AG20443 (cell line): ENCODE results near the gene RBCK1.
"Not testable (repeated sequence)": the region's sequence is repeated elsewhere in the genome, so short reads cannot be mapped to it uniquely, and the experiment has no call there.

Experiments used
- DNase-seq: peaks from one replicate; pipeline ENCODE4 v3.0.0; 2012; ENCODE audit warnings: low spot score, mixed read lengths

Gene RBCK1

GRCh38 chr20:407953-408842 is at the start of gene RBCK1:
Gene RBCK1, plus strand, starts transcription at chr20:408299. Its CDS starts 459 bp downstream, at chr20:408758.
- DNase-seq = peak; percentile 98

DNA sequence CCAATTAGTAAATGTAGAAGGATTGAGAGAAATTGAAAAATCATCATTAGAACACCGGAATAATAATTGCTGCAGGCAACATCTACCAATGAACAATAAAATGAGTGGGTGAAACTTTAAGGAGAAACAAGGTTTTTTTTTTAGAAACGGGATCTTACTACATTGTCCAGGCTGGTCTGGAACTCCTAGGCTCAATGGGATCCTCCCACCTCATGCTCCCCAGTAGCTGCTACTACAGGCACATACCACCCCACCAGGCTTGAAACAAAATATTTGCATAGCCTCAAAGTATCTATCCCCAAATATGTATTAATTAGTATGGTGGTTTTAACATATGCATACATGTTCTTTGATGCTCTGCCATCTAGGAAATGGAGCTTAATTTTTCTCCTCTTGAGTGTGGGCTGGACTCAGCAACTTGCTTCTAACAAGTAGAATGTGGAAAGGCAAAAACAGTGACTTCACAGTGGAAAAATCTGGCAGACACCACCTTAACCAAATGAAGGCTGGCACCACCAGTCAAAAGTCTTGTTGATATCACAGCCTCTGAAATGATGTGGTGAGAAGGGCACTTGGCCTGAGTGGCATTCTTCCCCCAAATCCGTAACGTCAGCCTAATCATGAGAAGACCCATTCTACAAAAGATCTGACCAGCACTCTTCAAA is 49.1 kb upstream of the RBCK1 start:
- peak; percentile 40 for DNase-seq

- DNase-seq = no peak
Observed at GRCh38 chr20:361561-361960, 46.5 kb upstream of the RBCK1 start.

DNA sequence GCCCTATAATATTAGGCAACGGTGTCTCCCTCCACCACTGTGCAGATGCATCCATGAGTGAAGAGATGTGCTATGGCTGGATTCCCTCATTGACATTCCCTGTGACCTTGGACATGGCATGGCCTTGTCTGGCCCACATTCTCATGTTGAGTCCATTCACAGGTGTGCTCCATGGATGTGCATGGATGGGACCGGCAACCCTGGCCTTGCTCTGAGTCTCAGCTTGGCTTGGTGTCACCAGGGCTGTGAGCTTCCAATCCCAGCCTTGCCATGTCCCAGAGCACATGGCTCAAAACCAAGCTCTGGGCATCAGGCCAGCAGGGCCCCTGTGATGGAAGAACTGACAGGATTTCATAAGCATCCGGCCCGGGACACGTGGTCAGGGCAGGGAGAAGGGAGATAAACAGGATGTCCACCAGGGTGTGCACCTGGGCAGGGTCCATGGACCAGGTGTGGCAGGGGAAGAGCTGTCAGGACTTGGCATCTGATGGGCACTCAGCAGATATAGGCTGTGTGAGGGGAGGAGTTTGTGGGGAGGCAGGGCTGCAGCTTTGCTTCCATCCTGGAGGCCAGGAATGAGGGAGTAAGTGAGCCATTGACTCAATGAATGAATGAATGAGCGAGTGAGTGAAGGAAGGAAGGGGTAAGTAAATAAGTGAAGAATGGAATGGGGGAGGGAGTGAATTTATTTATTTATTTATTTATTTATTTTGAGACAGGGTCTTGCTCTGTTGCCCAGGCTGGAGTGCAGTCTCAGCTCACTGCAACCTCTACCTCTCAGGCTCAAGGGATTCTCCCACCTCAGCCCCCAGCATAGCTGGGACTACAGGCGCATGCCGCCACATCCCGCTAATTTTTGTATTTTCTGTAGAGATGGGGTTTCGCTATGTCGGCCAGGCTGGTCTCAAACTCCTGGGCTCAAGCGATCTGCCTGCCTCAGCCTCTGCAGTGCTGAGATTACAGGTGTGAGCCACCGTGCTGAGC is 45.5 kb upstream of the RBCK1 start:
- peak; percentile 53 for DNase-seq

DNA sequence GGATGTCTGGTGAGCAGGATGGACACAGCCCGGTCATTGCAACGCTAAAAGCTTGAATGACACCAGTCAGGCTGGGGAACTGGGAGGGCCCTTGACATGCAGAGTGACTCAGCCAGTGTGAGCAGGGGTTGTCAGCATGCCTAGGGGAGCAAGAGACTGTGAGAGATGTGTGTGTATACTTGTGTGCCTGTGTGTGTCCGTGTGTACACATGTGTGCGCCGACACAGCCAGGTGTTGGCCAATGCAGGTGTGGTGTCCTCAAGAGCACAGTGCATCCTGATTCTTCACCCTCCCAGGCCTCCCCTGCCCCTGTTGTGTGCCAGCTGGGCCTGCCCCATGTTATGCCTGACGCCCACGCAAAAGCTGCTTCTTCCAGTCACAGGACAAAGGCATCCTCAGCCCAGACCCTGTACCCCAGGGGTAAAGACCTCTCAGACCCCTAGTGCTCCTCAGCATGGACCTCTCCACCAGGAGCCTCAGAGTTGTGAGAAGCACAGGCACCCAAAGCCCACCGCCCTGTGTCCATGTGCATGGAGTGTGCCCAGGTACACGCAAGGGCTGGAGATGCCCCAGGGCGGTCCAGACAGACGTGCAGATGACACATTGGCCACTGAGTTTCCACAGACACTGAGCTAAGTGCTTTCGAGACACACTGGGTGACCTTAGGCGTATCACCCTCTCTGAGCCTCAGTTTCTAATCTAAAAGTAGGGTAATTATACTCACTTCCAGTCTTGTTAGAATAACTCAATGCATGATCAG is 44.6 kb upstream of the RBCK1 start:
- DNase-seq = no peak

DNA sequence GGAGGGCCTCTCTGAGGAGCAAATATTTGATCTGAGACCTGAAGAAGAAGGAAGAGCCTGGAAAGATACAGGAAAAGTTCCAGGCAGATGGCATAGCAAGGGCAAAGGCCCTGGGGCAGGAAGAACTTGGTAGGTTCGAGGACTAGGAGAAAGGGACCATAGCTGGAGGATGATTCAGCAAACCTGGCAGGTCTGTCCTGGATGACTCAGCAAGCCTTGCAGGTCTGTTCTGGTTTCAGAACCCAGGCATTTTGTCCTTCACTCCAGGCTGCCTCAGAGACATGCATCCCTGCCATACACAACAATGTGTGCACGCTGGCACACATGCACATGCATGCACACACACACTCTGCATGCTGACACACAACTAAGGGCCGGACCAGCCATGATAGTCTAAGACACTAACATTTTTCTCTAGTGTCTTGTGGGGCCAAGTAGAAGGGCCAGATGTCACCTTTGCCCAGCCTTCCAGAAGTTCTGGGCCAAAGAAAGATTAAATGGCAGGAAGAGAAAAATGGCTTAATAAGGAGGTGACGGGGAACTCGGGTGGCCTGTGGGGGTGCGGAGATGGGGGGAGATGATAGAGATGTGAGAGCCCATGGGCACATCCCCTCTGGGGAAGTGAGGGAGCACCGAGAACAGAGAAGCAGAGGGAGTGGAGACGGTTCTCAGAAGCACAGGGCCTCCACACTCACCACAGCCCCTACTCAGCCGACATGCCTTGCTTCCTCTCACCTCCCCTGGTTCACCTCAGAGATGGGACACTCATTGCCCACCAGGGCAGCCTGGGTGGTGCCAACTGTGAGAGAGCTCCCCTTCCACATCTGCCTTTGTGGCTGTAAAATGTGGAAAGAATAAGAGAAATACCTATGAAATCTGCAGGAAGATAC is 42.9 kb upstream of the RBCK1 start:
- no peak for DNase-seq

GRCh38 chr20:366041-366718 is 41.9 kb upstream of the RBCK1 start:
- no peak for DNase-seq

DNA sequence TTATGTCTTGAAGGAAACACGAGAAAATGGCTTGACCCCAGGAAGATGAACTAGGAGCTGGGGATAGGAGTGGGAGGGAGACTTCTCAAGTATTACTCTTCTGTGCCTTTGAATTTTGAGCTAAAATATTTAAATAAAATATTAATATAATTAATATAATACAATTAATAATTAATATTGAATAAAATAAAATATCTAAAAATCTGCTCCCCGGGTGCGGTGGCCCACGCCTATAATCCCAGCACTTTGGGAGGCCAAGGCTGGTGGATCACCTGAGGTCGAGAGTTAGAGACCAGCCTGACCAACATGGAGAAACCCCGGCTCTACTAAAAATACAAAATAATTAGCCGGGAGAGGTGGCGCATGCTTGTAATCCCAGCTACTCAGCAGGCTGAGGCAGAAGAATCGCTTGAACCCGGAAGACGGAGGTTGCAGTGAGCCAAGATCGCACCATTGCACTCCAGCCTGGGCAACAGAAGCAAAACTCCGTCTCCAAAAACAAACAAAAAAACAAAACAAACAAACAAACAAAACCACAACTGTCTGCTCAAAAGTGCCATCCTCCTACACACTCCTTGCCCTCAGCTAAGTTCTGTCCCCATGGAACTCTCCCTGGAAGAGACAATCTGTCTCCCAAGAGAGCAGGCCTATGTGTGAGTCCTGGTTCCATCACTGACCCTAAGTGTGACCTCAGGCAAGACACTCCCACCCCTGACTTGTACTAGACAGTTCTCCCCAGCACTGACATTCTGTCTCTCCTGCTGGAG is 41.2 kb upstream of the RBCK1 start:
- no peak for DNase-seq

GRCh38 chr20:367486-367887 is 40.6 kb upstream of the RBCK1 start:
- no peak for DNase-seq

DNA sequence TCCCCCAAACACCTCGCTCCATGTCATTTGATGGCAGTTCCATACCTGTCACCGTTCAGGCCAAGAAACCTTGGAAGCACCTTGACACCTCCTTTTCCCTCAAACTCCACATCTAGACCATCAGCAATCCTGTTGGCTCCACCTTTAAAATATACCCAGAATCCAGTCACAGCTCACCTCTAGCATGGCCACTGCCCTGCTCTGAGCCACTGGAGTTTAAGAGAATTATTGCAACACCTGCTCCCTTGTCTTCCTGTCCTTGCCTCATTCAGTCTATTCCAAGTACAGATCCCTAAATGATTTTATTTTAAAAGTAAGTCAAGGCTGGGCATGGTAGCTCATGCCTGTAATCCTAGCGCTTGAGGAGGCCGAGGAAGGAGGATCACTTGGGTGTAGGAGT is 39.2 kb upstream of the RBCK1 start:
- DNase-seq = no peak

DNA sequence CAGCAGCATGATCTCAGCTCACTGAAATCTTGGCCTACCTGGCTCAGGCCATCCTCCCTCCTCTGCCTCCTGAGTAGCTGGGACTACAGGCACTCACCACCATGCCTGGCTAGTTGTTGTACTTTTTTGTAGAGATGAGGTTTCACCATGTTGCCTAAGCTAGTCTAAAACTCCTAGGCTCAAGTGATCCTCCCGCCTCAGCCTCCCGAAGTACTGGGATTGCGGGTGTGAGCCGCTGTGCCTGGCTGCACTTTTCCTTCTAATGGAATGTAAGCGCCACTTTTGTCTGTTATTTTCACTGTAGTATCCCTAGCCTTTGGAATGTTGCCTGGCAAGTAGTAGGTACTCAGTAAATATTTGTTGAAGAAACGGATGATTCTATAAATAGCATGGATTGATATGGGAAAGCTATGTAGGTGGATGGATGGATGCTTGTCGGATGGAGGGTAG is 37.9 kb upstream of the RBCK1 start:
- DNase-seq = no peak

GRCh38 chr20:370977-371754 is 36.9 kb upstream of the RBCK1 start:
- DNase-seq = no peak

- peak; percentile 73 for DNase-seq
Observed at GRCh38 chr20:371755-372542, 36.1 kb upstream of the RBCK1 start.

GRCh38 chr20:372543-373082 is 35.5 kb upstream of the RBCK1 start:
- DNase-seq = not testable (repeated sequence)

DNA sequence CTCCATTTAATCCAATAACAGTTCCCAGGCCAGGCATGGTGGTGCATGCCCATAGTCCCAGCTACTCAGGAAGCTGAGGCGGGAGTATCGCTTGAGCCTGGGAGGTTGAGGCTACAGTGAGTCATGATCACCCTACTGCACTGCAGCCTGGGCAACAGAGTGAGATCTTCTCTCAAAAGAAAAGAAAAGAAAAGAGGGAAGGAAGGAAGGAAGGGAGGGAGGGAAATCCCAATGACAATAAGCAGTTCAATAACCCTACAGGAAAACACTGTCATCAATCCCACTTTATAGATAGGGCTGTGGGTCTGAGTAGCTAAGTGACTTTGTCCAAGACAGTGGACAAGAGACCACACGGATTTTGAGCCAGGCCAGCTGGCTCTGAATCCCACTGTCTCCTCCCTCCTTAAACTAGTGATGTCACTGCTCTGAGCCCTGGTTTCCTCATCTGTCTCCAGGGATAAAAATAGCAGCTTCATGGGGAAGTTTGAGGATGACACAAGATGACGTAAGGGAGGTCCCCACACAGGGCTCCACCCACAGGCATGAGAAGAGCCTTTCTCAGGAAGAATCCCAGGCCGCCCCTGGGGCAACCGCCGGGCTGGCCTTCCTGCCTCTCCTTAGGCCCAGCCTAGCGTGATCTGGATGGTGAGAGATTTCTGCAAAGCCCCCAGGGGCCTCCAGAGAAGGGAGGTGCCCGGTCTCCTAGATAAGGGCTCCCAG is 34.8 kb upstream of the RBCK1 start:
- DNase-seq = peak; percentile 69

DNA sequence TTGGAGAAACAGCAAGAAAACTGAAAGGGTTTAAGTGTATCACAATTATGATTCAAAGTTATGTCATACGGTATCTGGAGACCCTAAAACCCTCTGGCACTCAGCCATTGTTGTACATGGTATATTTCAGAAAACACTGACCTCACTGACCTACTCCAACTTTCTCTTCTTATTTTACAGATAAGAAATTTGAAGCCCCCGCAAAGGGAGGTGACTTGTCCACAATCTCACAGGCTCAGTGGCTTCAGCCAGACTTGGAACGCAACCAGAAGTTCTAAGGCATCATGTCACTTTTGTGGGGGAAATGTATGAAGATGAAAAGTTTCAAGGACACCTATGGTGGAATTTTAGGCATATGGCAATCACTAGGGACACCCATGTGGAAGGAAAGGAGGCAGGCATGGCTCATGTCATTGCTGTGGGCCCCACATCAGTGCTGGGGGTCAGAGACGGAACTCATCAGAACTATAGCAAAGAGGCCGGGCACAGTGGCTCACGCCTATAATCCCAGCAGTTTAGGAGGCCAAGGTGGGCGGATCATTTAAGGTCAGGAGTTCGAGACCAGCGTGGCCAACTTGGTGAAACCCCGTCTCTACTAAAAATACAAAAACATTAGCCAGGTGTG is 32.7 kb upstream of the RBCK1 start:
- no peak for DNase-seq
